ENCODE results near the gene MMP15. TPM values are rescaled to one million over a fixed set of nuclear protein-coding genes. Genes with fewer than 3 reads are reported as not detected.

Gene MMP15
- total RNA-seq, 4 donors from 2014 or later: 5.7 to 10.0 (median 8.2) TPM

- Histone ChIP-seq H3K36me3 (no peaks in the 10 kb centered on the region), H3K27me3 (no peaks in the 10 kb centered on the region), H3K27ac (no peak overlapping the region), H3K4me1 (no peaks in the 10 kb centered on the region), H3K9me3 (no peaks in the 10 kb centered on the region), H3K4me3 (no peak overlapping the region)
- WGBS: 58% methylated on average over 2 of the region's 2 CpGs
- DNase-seq (ENCODE audit: low spot score in 2 of 2): no peak
- TF ChIP-seq CTCF (IDR thresholded peaks at IDR 0.05) (no peak), EP300 (IDR thresholded peaks at IDR 0.05) (no peak), POLR2AphosphoS5 (IDR thresholded peaks at IDR 0.05) (no peak), POLR2A (IDR thresholded peaks at IDR 0.05) (no peak)
Observed at GRCh38 chr16:58096249-58096648, 70.7 kb downstream of the MMP15 start.

Other genes with a start within 250 kb of the MMP15 start
- 100 to 1,000 TPM; 111 to 219 (median 153) TPM for gene KIFC3, start 223.3 kb upstream of the MMP15 start, total RNA-seq
- under 1 TPM in 1 of 4 donors, not detected in 3; 0.08 TPM for gene CNGB1, start 54.6 kb upstream of the MMP15 start, total RNA-seq
- gene ZNF319, start 25.1 kb upstream of the MMP15 start, total RNA-seq: 10 to 100 TPM in 3 of 4 donors, 1 to 10 TPM in 1; 4.2 to 16.6 (median 11.6) TPM
- 10 to 100 TPM; 16.1 to 36.5 (median 19.8) TPM for gene USB1, start 24.3 kb upstream of the MMP15 start, total RNA-seq
- gene CFAP20, start 103.6 kb downstream of the MMP15 start, total RNA-seq: 10 to 100 TPM; 28.6 to 85.4 (median 60.7) TPM
- 100 to 1,000 TPM in 1 of 4 donors, 10 to 100 TPM in 3; 53.3 to 112 (median 70.0) TPM for gene CSNK2A2, start 172.4 kb downstream of the MMP15 start, total RNA-seq